ENCODE data around the gene HIBCH. TPM values are rescaled to one million over a fixed set of nuclear protein-coding genes. Genes with fewer than 3 reads are reported as not detected.
"Not testable (repeated sequence)": the region's sequence is repeated elsewhere in the genome, so short reads cannot be mapped to it uniquely, and the experiment has no call there.

Gene HIBCH
- total RNA-seq, 2 experiments from 2014 or later, result 33.9 to 37.8 TPM

DNA sequence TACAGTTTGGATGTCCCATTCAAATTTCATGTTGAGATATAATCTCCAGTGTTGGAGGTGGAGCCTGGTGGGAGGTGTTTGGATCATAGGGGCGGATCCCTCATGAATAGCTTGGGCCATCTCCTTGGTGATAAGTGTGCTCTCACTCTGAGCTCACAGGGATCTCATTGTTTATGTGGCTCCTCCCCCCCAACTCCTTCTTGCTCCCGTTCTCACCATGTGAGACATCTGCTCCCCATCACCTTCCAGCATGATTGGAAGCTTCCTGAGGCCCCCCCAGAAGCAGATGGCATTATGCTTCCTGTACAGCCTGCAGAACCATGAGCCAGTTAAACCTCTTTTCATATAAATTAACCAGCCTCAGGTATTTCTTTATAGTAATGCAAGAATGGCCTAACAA, 20.7 kb upstream of the HIBCH start:
- Mint-ChIP-seq H3K9me3 (no peaks in the 10 kb centered on the region), H3K4me3 (no peak overlapping the region), H3K27me3 (no peaks in the 10 kb centered on the region), H3K36me3 (no peaks in the 10 kb centered on the region), H3K27ac (no peak overlapping the region), H3K4me1 (ENCODE audit: low read depth) (peaks cover 18% of the 10 kb centered on the region)
- no peak for DNase-seq
- ChIA-PET CTCF (no interaction called here), POLR2A (no interaction called here)
- intact Hi-C loops (cut with micrococcal nuclease), result loop anchor here (5.0 kb wide), 1 partner anchor 67 kb away; the partner anchor contains the start of gene MFSD6

DNA sequence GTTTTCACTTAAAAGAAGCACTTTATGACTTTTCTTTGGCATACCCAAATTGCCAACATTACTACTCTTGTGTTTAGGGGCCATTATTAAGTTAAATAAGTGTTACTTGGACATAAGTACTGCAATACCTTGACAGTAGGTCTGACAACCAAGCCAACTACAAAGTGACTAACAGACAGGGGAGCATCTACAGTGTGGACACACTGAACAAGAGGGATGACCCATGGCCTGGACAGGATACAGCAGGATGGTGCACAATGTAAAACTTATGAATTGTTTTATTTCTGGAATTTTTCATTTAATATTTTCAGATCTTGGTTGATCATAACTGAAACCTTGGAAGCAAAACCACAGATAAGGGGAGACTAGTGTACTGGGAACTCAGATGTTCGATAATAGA, 19.8 kb upstream of the HIBCH start:
- Mint-ChIP-seq H3K4me1 (ENCODE audit: low read depth) (peaks cover 12% of the 10 kb centered on the region), H3K36me3 (no peaks in the 10 kb centered on the region), H3K27me3 (no peaks in the 10 kb centered on the region), H3K9me3 (no peaks in the 10 kb centered on the region), H3K4me3 (no peak overlapping the region), H3K27ac (no peak overlapping the region)
- ChIA-PET CTCF (no interaction called here), POLR2A (no interaction called here)
- intact Hi-C loops (cut with micrococcal nuclease), result no loop called here
- no peak for DNase-seq

DNA sequence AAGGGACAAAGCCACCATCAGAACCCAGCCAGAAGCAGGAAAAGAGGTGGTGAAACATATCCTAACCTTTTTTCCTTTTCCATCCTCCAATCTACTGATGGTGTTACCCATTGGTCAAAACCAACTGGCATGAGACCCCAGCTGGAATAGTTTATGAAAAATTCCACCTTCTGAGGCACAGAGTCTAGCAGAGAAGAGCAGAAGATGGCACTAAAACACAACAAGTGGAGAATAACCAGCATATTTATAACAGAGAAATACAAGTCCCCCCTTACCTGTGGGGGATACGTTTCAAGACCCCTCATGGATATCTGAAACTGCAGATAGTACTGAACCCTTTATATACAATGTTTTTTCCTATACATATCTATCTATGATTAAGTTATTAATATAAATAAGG, 18.8 kb upstream of the HIBCH start:
- ChIA-PET CTCF (interaction anchor here (0.6 kb wide), 1 partner anchor 32 kb away, joined by 3 read pairs; no protein-coding TSS in a partner anchor), POLR2A (no interaction called here)
- no peaks in the 10 kb centered on the region for H3K36me3 Mint-ChIP-seq
- peaks cover 9% of the 10 kb centered on the region for H3K4me1 Mint-ChIP-seq (ENCODE audit: low read depth)
- no peaks in the 10 kb centered on the region for H3K9me3 Mint-ChIP-seq
- H3K4me3 Mint-ChIP-seq, result no peak overlapping the region
- no peak for DNase-seq
- intact Hi-C loops (cut with micrococcal nuclease), result no loop called here
- no peaks in the 10 kb centered on the region for H3K27me3 Mint-ChIP-seq
- no peak overlapping the region for H3K27ac Mint-ChIP-seq

DNA sequence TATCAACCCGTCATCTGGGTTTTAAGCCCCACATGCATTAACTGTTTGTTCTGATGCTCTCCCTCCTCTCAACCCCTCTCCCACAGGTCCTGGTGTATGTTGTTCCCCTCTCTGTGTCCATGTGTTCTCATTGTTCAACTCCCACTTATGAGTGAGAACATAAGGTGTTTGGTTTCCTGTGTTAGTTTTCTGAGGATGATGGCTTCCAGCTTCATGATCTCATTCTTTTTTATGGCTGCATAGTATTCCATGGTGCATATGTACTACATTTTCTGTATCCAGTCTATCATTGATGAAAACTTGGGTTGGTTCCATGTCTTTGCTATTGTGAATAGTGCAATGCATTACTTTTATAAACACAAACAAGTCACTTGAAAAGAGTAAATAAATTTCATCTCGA, 16.8 kb upstream of the HIBCH start:
- DNase-seq, result no peak
- H3K27me3 Mint-ChIP-seq, result no peaks in the 10 kb centered on the region
- no peaks in the 10 kb centered on the region for H3K36me3 Mint-ChIP-seq
- no peaks in the 10 kb centered on the region for H3K4me1 Mint-ChIP-seq (ENCODE audit: low read depth)
- no peak overlapping the region for H3K4me3 Mint-ChIP-seq
- no peaks in the 10 kb centered on the region for H3K9me3 Mint-ChIP-seq
- ChIA-PET POLR2A (no interaction called here), CTCF (no interaction called here)
- intact Hi-C loops (cut with micrococcal nuclease), result no loop called here
- no peak overlapping the region for H3K27ac Mint-ChIP-seq

DNA sequence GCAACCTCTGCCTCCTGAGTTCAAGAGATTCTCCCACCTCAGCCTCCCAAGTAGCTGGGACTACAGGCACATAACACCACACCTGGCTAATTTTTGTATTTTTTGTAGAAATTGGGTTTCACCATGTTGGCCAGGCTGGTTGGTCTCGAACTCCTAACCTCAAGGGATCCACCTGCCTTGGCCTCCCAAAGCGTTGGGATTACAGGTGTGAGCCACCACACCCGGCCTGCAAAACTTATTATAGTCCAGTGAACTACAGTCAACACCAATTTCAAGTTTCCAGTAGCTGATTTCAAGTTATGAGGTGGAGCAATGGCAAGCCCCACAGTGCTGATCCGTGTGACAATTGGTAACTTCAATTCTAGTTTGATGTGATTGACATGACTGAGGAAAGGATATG, 16.0 kb upstream of the HIBCH start:
- H3K27ac Mint-ChIP-seq; H3K9me3 Mint-ChIP-seq; H3K27me3 Mint-ChIP-seq; H3K36me3 Mint-ChIP-seq; POLR2A ChIA-PET; H3K4me1 Mint-ChIP-seq (ENCODE audit: low read depth); H3K4me3 Mint-ChIP-seq; CTCF ChIA-PET; intact Hi-C loops (cut with micrococcal nuclease); DNase-seq: not testable (repeated sequence)

DNA sequence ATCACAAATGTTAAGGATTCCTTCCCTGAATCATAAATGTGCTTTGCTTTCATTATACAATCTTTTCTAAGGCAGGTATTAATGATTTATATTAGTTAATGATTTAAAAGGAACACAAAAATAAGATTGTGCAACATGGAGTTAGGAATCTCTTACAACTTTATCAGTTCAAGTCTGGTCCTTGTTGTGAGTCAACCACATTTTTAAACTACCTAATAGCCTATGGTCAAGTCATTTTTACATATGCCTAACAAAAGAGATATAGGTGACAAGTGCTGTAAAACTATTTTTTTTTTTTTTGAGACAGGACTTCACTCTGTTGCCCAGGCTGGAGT, 15.6 kb upstream of the HIBCH start:
- no peaks in the 10 kb centered on the region for H3K36me3 Mint-ChIP-seq
- CTCF ChIA-PET, result no interaction called here
- no peak for DNase-seq
- no peak overlapping the region for H3K27ac Mint-ChIP-seq
- no peak overlapping the region for H3K4me3 Mint-ChIP-seq
- POLR2A ChIA-PET, result no interaction called here
- intact Hi-C loops (cut with micrococcal nuclease), result no loop called here
- no peaks in the 10 kb centered on the region for H3K9me3 Mint-ChIP-seq
- H3K27me3 Mint-ChIP-seq, result no peaks in the 10 kb centered on the region
- H3K4me1 Mint-ChIP-seq (ENCODE audit: low read depth), result no peaks in the 10 kb centered on the region

DNA sequence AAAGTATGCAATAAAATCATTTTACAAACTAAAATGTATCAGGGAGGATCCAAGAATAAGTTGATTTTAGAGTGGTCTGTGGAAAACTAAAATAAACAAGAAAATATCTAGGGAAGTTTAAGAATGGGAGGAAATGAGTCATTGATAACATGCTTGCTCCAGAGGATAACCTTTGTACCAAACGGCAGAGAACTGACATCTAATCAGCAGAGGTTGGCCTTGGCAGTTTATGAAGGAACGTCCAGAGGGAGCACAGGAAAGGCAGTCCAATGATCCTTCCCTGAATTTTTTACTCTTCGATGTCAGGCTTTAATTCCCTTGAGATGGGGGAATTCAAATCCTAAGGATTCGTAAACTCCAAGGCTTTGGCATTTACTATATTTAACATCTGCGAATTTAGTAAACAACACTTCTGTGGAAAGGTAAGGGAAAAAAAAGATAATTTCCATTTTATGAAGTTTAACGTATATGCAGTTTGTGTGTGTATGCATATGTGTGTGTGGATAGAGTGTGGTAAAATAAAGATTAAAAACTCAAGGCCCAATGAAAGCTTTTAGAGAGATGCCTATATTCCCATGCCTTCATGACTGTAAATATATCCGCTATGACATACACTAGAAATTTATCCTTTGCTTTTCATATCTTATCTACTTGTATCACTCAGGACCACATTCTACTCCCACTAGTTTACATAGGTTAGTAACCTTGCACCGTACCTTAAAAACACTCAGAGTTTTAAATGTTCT, 15.0 kb upstream of the HIBCH start:
- peaks cover 5% of the 10 kb centered on the region for H3K27me3 Mint-ChIP-seq
- no peaks in the 10 kb centered on the region for H3K4me1 Mint-ChIP-seq (ENCODE audit: low read depth)
- no peak for DNase-seq
- intact Hi-C loops (cut with micrococcal nuclease), result no loop called here
- POLR2A ChIA-PET, result no interaction called here
- H3K27ac Mint-ChIP-seq, result no peak overlapping the region
- no peaks in the 10 kb centered on the region for H3K9me3 Mint-ChIP-seq
- H3K4me3 Mint-ChIP-seq, result no peak overlapping the region
- no peaks in the 10 kb centered on the region for H3K36me3 Mint-ChIP-seq
- CTCF ChIA-PET, result no interaction called here

DNA sequence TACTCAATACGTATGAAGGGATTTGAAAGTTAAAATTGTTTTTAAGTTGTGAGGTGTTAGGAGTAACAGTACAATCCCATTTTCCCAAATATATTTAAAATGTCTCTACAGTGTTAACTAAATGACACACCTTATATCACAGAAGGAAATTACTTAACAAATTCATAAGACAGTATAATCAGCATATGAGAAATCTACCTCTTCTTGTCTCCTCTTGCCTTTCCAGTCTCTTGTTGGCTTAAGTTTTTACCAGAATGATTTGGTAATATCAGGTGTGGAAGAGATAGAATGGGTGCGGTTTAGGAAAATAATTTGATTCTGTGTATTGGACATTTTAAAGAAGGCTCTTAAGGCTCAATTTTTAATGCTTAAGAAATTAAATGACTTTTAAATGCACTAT, 14.3 kb upstream of the HIBCH start:
- Mint-ChIP-seq H3K36me3 (no peaks in the 10 kb centered on the region), H3K27me3 (peaks cover 8% of the 10 kb centered on the region), H3K27ac (no peak overlapping the region), H3K9me3 (no peaks in the 10 kb centered on the region), H3K4me1 (ENCODE audit: low read depth) (no peaks in the 10 kb centered on the region), H3K4me3 (no peak overlapping the region)
- ChIA-PET POLR2A (no interaction called here), CTCF (no interaction called here)
- intact Hi-C loops (cut with micrococcal nuclease), result no loop called here
- no peak for DNase-seq

DNA sequence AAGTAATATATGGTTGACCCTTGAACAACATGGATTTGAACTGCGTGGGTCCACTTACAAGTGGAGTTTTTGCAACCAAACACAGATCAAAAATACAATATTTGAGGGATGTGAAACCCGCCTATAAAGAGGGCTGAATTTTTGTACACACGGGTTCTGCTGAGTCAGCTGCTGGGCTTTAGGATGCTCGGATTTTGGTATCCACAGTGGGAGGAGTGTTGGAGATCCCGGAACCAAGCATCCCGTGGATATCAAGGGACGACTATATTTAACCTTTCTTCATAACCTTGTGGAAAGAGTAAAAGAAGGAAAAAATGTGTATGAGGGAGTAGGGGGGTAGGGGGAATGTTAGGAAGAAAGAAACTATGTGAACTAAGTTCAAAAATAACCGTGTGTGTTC, 13.8 kb upstream of the HIBCH start:
- H3K4me1 Mint-ChIP-seq (ENCODE audit: low read depth), result no peaks in the 10 kb centered on the region
- no peak overlapping the region for H3K4me3 Mint-ChIP-seq
- peaks cover 8% of the 10 kb centered on the region for H3K27me3 Mint-ChIP-seq
- no peak for DNase-seq
- POLR2A ChIA-PET, result no interaction called here
- H3K36me3 Mint-ChIP-seq, result no peaks in the 10 kb centered on the region
- no peaks in the 10 kb centered on the region for H3K9me3 Mint-ChIP-seq
- intact Hi-C loops (cut with micrococcal nuclease), result no loop called here
- CTCF ChIA-PET, result interaction anchor here (0.8 kb wide), 1 partner anchor 11 kb away, joined by 3 read pairs; no protein-coding TSS in a partner anchor
- no peak overlapping the region for H3K27ac Mint-ChIP-seq

DNA sequence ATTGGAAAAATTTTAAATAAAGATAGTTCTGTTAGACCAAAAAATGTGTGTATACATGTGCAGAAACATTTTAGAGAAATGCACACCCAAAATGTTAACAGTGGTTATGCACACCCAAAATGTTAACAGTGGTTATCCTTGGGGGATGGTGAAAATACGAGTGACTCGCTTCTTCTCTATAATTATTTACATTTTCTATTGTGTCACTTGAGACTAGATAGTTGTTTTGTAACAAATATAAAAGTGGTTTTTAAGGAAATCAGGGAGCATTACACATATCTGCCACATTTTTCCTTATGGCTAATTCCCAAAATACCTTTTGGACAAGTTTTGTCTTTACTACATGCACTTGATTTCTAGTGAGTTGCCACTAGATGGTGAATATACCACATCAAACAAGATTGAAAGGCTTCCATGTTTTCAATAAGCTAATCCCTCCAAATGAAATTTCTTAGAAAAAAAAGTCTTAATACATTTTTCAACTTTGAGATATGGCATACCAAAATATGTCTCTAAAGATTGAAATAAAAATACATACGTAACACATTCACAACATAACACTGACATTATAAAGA, 9.0 kb upstream of the HIBCH start:
- H3K36me3 Mint-ChIP-seq, result no peaks in the 10 kb centered on the region
- H3K9me3 Mint-ChIP-seq, result no peaks in the 10 kb centered on the region
- no peaks in the 10 kb centered on the region for H3K4me1 Mint-ChIP-seq (ENCODE audit: low read depth)
- intact Hi-C loops (cut with micrococcal nuclease), result no loop called here
- DNase-seq, result no peak
- ChIA-PET POLR2A (no interaction called here), CTCF (interaction anchor here (0.6 kb wide), 1 partner anchor 163 kb away, joined by 3 read pairs; no protein-coding TSS in a partner anchor)
- no peak overlapping the region for H3K4me3 Mint-ChIP-seq
- peaks cover 21% of the 10 kb centered on the region for H3K27me3 Mint-ChIP-seq
- H3K27ac Mint-ChIP-seq, result no peak overlapping the region

DNA sequence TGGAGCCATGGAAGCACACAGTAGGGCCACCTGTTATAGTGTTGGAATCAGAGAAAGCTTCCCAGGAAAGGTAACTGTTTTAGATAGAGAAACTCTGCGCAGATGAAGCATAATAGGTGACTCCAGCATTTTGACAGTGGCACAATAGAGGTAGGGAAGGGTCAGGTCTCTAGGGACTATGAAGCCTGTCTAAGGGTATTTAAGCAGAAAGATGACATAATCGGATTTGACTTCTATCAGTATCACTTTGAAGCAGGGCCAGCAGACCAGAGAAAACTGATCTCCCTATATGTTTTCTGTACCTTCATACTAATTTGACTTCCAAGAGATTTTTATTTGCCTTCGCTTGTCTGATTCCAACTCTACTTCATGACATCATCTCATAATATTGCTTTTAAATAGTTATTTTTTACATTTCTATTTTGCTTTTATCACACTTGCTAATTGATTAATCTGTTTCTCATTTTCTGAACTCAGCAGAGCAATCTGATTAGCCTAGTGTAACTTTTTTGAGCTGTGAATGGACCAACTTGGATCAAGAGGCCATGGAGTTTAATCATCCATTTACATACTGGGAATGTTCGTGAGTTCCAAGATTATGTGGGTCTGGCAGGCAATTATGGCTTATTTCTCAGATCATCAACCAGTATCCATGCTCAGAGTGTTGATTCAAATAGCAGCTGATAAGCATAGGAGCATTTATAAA, 8.4 kb upstream of the HIBCH start:
- Mint-ChIP-seq H3K27ac (no peak overlapping the region), H3K4me1 (ENCODE audit: low read depth) (peaks cover 1% of the 10 kb centered on the region), H3K9me3 (no peaks in the 10 kb centered on the region), H3K4me3 (no peak overlapping the region), H3K36me3 (no peaks in the 10 kb centered on the region), H3K27me3 (peaks cover 21% of the 10 kb centered on the region)
- ChIA-PET POLR2A (interaction anchor here (0.9 kb wide), 1 partner anchor 16 kb away, joined by 4 read pairs; no protein-coding TSS in a partner anchor), CTCF (interaction anchor here (0.6 kb wide), 1 partner anchor 162 kb away, joined by 3 read pairs; no protein-coding TSS in a partner anchor)
- DNase-seq, result no peak
- intact Hi-C loops (cut with micrococcal nuclease), result no loop called here

DNA sequence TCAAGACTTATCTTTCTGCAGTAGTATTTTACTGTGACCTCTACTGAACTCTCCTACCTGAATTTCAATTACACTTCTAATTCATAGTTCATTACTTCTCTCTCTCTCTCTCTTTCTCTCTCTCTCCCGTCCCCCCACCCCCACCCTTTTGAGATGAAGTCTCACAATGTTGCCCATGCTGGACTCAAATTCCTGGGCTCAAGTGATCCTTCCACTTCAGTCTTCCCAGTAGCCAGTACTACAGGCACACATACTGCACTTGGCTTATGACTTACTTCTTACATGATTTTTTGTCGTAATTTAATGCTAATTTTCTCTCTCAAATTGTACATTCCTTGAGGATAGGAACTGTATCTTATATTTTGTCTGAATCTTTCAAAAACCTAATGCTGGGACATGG, 6.0 kb upstream of the HIBCH start:
- POLR2A ChIA-PET, result no interaction called here
- CTCF ChIA-PET, result no interaction called here

More for the DNA sequence above, 6.0 kb upstream of the HIBCH start:
- Mint-ChIP-seq H3K4me1 (ENCODE audit: low read depth) (peaks cover 12% of the 10 kb centered on the region), H3K9me3 (no peaks in the 10 kb centered on the region), H3K4me3 (no peak overlapping the region), H3K27me3 (peaks cover 21% of the 10 kb centered on the region), H3K36me3 (no peaks in the 10 kb centered on the region), H3K27ac (no peak overlapping the region)
- no peak for DNase-seq
- intact Hi-C loops (cut with micrococcal nuclease), result no loop called here
